SK-N-SH (cell line): ENCODE data around the gene GABRR2. TPM values are rescaled to one million over a fixed set of nuclear protein-coding genes. Genes with fewer than 3 reads are reported as not detected.

Experiments
- CTCF ChIA-PET: fragments of 300-600, 350-600 bp; formaldehyde crosslinking; extraction: SDS; loops from one replicate; lab custom pipeline; 2021; lab: Yijun Ruan, JAX
- POLR2A ChIA-PET: fragments of 350-600 bp; sonication (Branson Sonifier 250); formaldehyde crosslinking; extraction: SDS; loops from one replicate; lab custom pipeline; 2020; ENCODE audit warnings: antibody characterized with exemption, inconsistent platforms; lab: Yijun Ruan, JAX
- DNase-seq: peaks from one replicate; pipeline ENCODE4 v3.0.0; 2012
- H2AFZ ChIP-seq: fragments of 200-600 bp; sonication (generic); 2 replicates; pipeline ENCODE4 v1.8.1; 2016; ENCODE audit warnings: antibody characterized with exemption, mild to moderate bottlenecking, low read depth
- H3F3A ChIP-seq: fragments of 200-600 bp; sonication (generic); replicated peaks from 2 replicates; pipeline ENCODE3; 2016; ENCODE audit warnings: antibody characterized with exemption, mild to moderate bottlenecking; ENCODE audit not compliant: insufficient read depth
- H3K27ac ChIP-seq, 2 experiments: fragments of 200-500 bp in 1 of 2; fragments of 200-600 bp in 1 of 2; sonication (Bioruptor generic) in 1 of 2; sonication (generic), shearing (Covaris generic) in 1 of 2; 2 replicates each; pipeline versions ENCODE4 v1.5.1 to v1.6.1; 2014 to 2016; ENCODE audit warnings: low read depth in 2 of 2, inconsistent platforms in 1 of 2, low read length in 1 of 2, mild to moderate bottlenecking in 1 of 2, mixed read lengths in 1 of 2
- H3K27me3 ChIP-seq: fragments of 200-600 bp; sonication (generic), shearing (Covaris generic); 2 replicates; pipeline ENCODE4 v1.6.1; 2016; ENCODE audit warnings: mixed run types; ENCODE audit not compliant: insufficient read depth
- H3K36me3 ChIP-seq, 2 experiments: fragments of 200-500 bp in 1 of 2; fragments of 200-600 bp in 1 of 2; sonication (Bioruptor generic) in 1 of 2; sonication (generic) in 1 of 2; replicated peaks in 1 of 2; 2 replicates each; pipeline versions ENCODE3 to v1.5.1; 2014 to 2016; ENCODE audit warnings: low read length in 1 of 2, mild to moderate bottlenecking in 1 of 2; ENCODE audit not compliant: insufficient read depth in 2 of 2, control insufficient read depth in 1 of 2
- H3K4me1 ChIP-seq, 2 experiments: fragments of 200-500 bp in 1 of 2; fragments of 200-600 bp in 1 of 2; sonication (Bioruptor generic) in 1 of 2; sonication (generic), shearing (Covaris generic) in 1 of 2; 2 replicates each; pipeline versions ENCODE4 v1.5.1 to v1.6.1; 2014 to 2016; ENCODE audit warnings: low read depth in 1 of 2, low read length in 1 of 2, mixed run types in 1 of 2; ENCODE audit not compliant: insufficient read depth in 2 of 2, control insufficient read depth in 1 of 2
- H3K4me2 ChIP-seq: fragments of 200-600 bp; sonication (generic), shearing (Covaris generic); 2 replicates; pipeline ENCODE4 v1.6.1; 2017; ENCODE audit warnings: mixed run types
- H3K4me3 ChIP-seq, 2 experiments: fragments of 200-500 bp in 1 of 2; fragments of 200-600 bp in 1 of 2; sonication (Bioruptor generic) in 1 of 2; sonication (generic), shearing (Covaris generic) in 1 of 2; 2 replicates each; pipeline versions ENCODE4 v1.5.1 to v1.8.1; 2014 to 2016; ENCODE audit warnings: low read depth in 2 of 2, inconsistent platforms in 1 of 2, low read length in 1 of 2, mild to moderate bottlenecking in 1 of 2, mixed read lengths in 1 of 2, moderate library complexity in 1 of 2
- H3K79me2 ChIP-seq: fragments of 200-600 bp; sonication (generic); 2 replicates; pipeline ENCODE4 v1.8.1; 2017; ENCODE audit warnings: mild to moderate bottlenecking; ENCODE audit not compliant: insufficient read depth
- H3K9ac ChIP-seq: fragments of 200-600 bp; sonication (generic); 2 replicates; pipeline ENCODE4 v1.6.1; 2017; ENCODE audit warnings: mixed run types
- H3K9me2 ChIP-seq: fragments of 200-600 bp; sonication (generic); 2 replicates; pipeline ENCODE4 v1.6.1; 2017; ENCODE audit warnings: mixed run types
- H3K9me3 ChIP-seq: fragments of 200-600 bp; sonication (generic); 2 replicates; pipeline ENCODE4 v1.6.1; 2017; ENCODE audit warnings: mixed run types, mild to moderate bottlenecking, moderate library complexity
- H4K20me1 ChIP-seq: fragments of 200-600 bp; sonication (generic); 2 replicates; pipeline ENCODE4 v1.6.1; 2017; ENCODE audit warnings: mild to moderate bottlenecking, mixed run types; ENCODE audit not compliant: insufficient read depth
- CHD2 ChIP-seq: fragments of 150-350 bp; IDR thresholded peaks from 2 replicates; pipeline ENCODE4 v1.6.1; 2018; ENCODE audit warnings: low read length; ENCODE audit not compliant: partially characterized antibody
- CTCF ChIP-seq: fragments of 200-600 bp; sonication (generic); IDR thresholded peaks from 2 replicates; pipeline ENCODE4 v1.6.1; 2017; ENCODE audit warnings: antibody characterized with exemption, mild to moderate bottlenecking, moderate library complexity
- ELF1 ChIP-seq: IDR thresholded peaks from 2 replicates; pipeline ENCODE4 v1.4.0; 2012
- EZH2phosphoT487 ChIP-seq: fragments of 200-600 bp; sonication (generic); IDR thresholded peaks from 2 replicates; pipeline ENCODE4 v1.6.1; 2017; ENCODE audit warnings: low read depth, mixed run types, mild to moderate bottlenecking, antibody characterized with exemption, moderate library complexity, borderline replicate concordance
- FOSL2 ChIP-seq: IDR thresholded peaks from 2 replicates; pipeline ENCODE4 v1.4.0; 2012; ENCODE audit warnings: low read depth, mild to moderate bottlenecking, moderate library complexity, borderline replicate concordance
- FOXJ3 ChIP-seq: sonication (generic); formaldehyde crosslinking; IDR thresholded peaks from 2 replicates; pipeline ENCODE4 v1.5.1; 2020; ENCODE audit warnings: mild to moderate bottlenecking, missing genetic modification reagents
- FOXM1 ChIP-seq: IDR thresholded peaks from 2 replicates; pipeline ENCODE4 v1.4.0; 2012; ENCODE audit warnings: low read depth, mild to moderate bottlenecking
- GABPA ChIP-seq: IDR thresholded peaks from 2 replicates; pipeline ENCODE4 v1.4.0; 2012; ENCODE audit warnings: low read depth, mild to moderate bottlenecking
- GATA2 ChIP-seq: sonication (generic); formaldehyde crosslinking; IDR thresholded peaks from 2 replicates; pipeline ENCODE4 v1.5.0; 2020; ENCODE audit warnings: mild to moderate bottlenecking, missing genetic modification reagents
- MAX ChIP-seq: IDR thresholded peaks from 2 replicates; pipeline ENCODE4 v1.4.0; 2012; ENCODE audit warnings: low read depth
- MXI1 ChIP-seq: IDR thresholded peaks from 2 replicates; pipeline ENCODE4 v1.6.1; 2012; ENCODE audit warnings: mild to moderate bottlenecking, low read depth, low read length, improper control_type of control experiment
- NFIC ChIP-seq: IDR thresholded peaks from 2 replicates; pipeline ENCODE4 v1.4.0; 2012; ENCODE audit warnings: borderline replicate concordance
- NRF1 ChIP-seq: IDR thresholded peaks from 2 replicates; pipeline ENCODE4 v1.6.1; 2012; ENCODE audit warnings: low read depth, mild to moderate bottlenecking, low read length
- RAD21 ChIP-seq: IDR thresholded peaks from 2 replicates; pipeline ENCODE4 v1.6.1; 2012; ENCODE audit warnings: mild to moderate bottlenecking, low read length
- RFX5 ChIP-seq: IDR thresholded peaks from 2 replicates; pipeline ENCODE4 v1.6.1; 2012; ENCODE audit warnings: mild to moderate bottlenecking, improper control_type of control experiment, low read length
- RXRA ChIP-seq: IDR thresholded peaks from 2 replicates; pipeline ENCODE4 v1.4.0; 2012; ENCODE audit warnings: low read depth, mild to moderate bottlenecking, borderline replicate concordance
- TEAD4 ChIP-seq: IDR thresholded peaks from 2 replicates; pipeline ENCODE4 v1.4.0; 2012; ENCODE audit warnings: mild to moderate bottlenecking, borderline replicate concordance; ENCODE audit not compliant: insufficient read depth
- ZBTB33 ChIP-seq: IDR thresholded peaks from 2 replicates; pipeline ENCODE4 v1.4.0; 2012; ENCODE audit warnings: low read depth, borderline replicate concordance
- whole genome bisulfite sequencing: methylation state at CpG from one replicate; pipeline ENCODE4 v1.1.6; 2017; ENCODE audit warnings: low lambda C conversion rate; 5-methylcytosine and 5-hydroxymethylcytosine counted together
- polyA plus RNA-seq, 3 experiments: library from polyadenylated mRNA; depleted of rRNA; stranded (reverse); fragments of >200 nt; gene quantifications; 2 replicates each; pipeline ENCODE4 v1.2.3, GENCODE V29; 2012
- TF ChIP-seq, protein P1 (sequence below): IDR thresholded peaks from 2 replicates; pipeline ENCODE4 v1.4.0; 2012; ENCODE audit warnings: low read depth, borderline replicate concordance
- TF ChIP-seq, protein P2 (sequence below): IDR thresholded peaks from 2 replicates; pipeline ENCODE4 v1.6.1; 2012; ENCODE audit warnings: mild to moderate bottlenecking, low read depth, low read length, moderate library complexity

GABRR2 gene
- polyA plus RNA-seq, 1 of the 3 experiments (the other 2 are of a cell fraction) = 0.18 TPM

DNA sequence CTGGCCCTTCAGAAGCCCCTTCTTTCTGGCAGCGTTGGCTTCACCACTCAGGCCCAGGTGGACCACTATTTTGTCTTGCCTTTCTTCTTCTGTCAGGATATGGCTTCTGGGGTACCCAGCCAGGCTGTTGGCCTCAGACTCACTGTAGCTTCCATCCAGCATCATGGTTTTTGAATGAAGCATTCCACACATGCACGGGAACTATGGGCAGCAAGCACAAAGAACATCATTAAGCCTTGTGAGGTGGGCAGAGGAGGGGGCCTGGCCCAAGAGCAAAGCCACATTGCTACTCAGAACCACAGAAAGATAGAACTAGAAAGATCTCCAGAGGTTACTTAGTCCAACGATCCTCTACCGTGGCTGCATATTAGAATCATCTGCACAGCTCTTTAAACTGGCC, 57.3 kb downstream of the GABRR2 start:
- Histone ChIP-seq H3K27ac (no peak overlapping the region), H3K9ac (no peak overlapping the region), H3K4me3 (no peak overlapping the region), H3K36me3 (no peaks in the 10 kb centered on the region), H3K27me3 (peaks cover under 1% of the 10 kb centered on the region; the same call in 1 of the 2 replicates), H4K20me1 (no peaks in the 10 kb centered on the region), H3K4me1 (peaks cover 0 to 7% of the 10 kb centered on the region in 2 experiments; a peak in 1 of 4 replicates), H3K9me2 (no peaks in the 10 kb centered on the region), H2AFZ (no peak overlapping the region), H3K9me3 (no peaks in the 10 kb centered on the region), H3F3A (no peaks in the 10 kb centered on the region), H3K4me2 (no peak overlapping the region), H3K79me2 (no peaks in the 10 kb centered on the region)
- ChIA-PET CTCF (interaction anchor here (0.9 to 3.2 kb wide), 2 partner anchors 12 to 275 kb away, joined by 3 to 10 read pairs; no protein-coding TSS in a partner anchor), POLR2A (no interaction called here)
- no peak for DNase-seq
- WGBS = 71% methylated on average over 4 of the region's 4 CpGs
- no peak for TF ChIP-seq CHD2
- TF ChIP-seq RXRA = no peak
- no peak for TF ChIP-seq EZH2phosphoT487
- no peak for TF ChIP-seq GATA2 (CRISPR knock-in tag)
- TF ChIP-seq MXI1 = no peak

- H3K9me3 ChIP-seq = no peaks in the 10 kb centered on the region
- TF ChIP-seq, protein P1, sequence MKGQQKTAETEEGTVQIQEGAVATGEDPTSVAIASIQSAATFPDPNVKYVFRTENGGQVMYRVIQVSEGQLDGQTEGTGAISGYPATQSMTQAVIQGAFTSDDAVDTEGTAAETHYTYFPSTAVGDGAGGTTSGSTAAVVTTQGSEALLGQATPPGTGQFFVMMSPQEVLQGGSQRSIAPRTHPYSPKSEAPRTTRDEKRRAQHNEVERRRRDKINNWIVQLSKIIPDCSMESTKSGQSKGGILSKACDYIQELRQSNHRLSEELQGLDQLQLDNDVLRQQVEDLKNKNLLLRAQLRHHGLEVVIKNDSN = no peak
- TF ChIP-seq FOSL2 (no peak), ELF1 (no peak), GABPA (no peak), ZBTB33 (no peak), CTCF (no peak), FOXJ3 (CRISPR knock-in tag) (no peak), RFX5 (no peak), MXI1 (no peak), MAX (no peak), NFIC (no peak), RAD21 (no peak), NRF1 (no peak), TEAD4 (no peak), FOXM1 (no peak)
- TF ChIP-seq, protein P2, sequence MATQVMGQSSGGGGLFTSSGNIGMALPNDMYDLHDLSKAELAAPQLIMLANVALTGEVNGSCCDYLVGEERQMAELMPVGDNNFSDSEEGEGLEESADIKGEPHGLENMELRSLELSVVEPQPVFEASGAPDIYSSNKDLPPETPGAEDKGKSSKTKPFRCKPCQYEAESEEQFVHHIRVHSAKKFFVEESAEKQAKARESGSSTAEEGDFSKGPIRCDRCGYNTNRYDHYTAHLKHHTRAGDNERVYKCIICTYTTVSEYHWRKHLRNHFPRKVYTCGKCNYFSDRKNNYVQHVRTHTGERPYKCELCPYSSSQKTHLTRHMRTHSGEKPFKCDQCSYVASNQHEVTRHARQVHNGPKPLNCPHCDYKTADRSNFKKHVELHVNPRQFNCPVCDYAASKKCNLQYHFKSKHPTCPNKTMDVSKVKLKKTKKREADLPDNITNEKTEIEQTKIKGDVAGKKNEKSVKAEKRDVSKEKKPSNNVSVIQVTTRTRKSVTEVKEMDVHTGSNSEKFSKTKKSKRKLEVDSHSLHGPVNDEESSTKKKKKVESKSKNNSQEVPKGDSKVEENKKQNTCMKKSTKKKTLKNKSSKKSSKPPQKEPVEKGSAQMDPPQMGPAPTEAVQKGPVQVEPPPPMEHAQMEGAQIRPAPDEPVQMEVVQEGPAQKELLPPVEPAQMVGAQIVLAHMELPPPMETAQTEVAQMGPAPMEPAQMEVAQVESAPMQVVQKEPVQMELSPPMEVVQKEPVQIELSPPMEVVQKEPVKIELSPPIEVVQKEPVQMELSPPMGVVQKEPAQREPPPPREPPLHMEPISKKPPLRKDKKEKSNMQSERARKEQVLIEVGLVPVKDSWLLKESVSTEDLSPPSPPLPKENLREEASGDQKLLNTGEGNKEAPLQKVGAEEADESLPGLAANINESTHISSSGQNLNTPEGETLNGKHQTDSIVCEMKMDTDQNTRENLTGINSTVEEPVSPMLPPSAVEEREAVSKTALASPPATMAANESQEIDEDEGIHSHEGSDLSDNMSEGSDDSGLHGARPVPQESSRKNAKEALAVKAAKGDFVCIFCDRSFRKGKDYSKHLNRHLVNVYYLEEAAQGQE = no peak
Observed at GRCh38 chr6:89257346-89257745, 57.8 kb downstream of the GABRR2 start.

More at GRCh38 chr6:89257346-89257745, 57.8 kb downstream of the GABRR2 start:
- no peak for DNase-seq
- Histone ChIP-seq H3F3A (no peaks in the 10 kb centered on the region), H3K9me2 (no peaks in the 10 kb centered on the region), H3K4me1 (peaks cover 0 to 7% of the 10 kb centered on the region in 2 experiments; a peak in 1 of 4 replicates), H3K4me3 (no peak overlapping the region), H3K27me3 (peaks cover 4% of the 10 kb centered on the region; the same call in 1 of the 2 replicates), H3K4me2 (no peak overlapping the region), H4K20me1 (no peaks in the 10 kb centered on the region), H3K79me2 (no peaks in the 10 kb centered on the region), H3K27ac (no peak overlapping the region), H3K36me3 (no peaks in the 10 kb centered on the region), H2AFZ (no peak overlapping the region), H3K9ac (no peak overlapping the region)
- 62% methylated on average over 6 of the region's 6 CpGs for WGBS
- POLR2A ChIA-PET = no interaction called here
- CTCF ChIA-PET = interaction anchor here (3.2 kb wide), 1 partner anchor 274 kb away, joined by 10 read pairs; no protein-coding TSS in a partner anchor
